ENCODE data around the gene ASAP2. TPM values are rescaled to one million over a fixed set of nuclear protein-coding genes. Genes with fewer than 3 reads are reported as not detected.

ASAP2 gene
- total and polyA plus RNA-seq, 9 of the 15 experiments (the other 6 are each of a cell fraction or from before 2014, with no cell fraction given), result 0.06 to 4.3 (median 3.1) TPM

- TF ChIP-seq ZHX1 (conservative IDR thresholded peaks at IDR 0.05; ENCODE audit: low read length) (no peak), ZKSCAN3 (CRISPR knock-in tag; IDR thresholded peaks at IDR 0.05) (no peak), SRSF3 (IDR thresholded peaks at IDR 0.05; ENCODE audit: insufficient read depth, low read length) (no peak), ZNF740 (CRISPR knock-in tag; IDR thresholded peaks at IDR 0.05) (no peak), ZNF740 (tag; IDR thresholded peaks at IDR 0.05) (no peak), REST (IDR thresholded peaks at IDR 0.05; ENCODE audit: borderline replicate concordance) (no peak), REST (CRISPR knock-in tag; IDR thresholded peaks at IDR 0.05; ENCODE audit: low read depth) (no peak)
Observed at GRCh38 chr2:9232166-9232479, 25.5 kb downstream of the ASAP2 start (continued).
